Muscle layer of colon (tissue), 2 donors: ENCODE results near the gene FAM83D.
A peak's percentile ranks its signal among the peaks of the same experiment; 100 is the strongest.
"Not testable (repeated sequence)": the region's sequence is repeated elsewhere in the genome, so short reads cannot be mapped to it uniquely, and the experiment has no call there.

Experiments
- H3K27ac ChIP-seq: one replicate; pipeline ENCODE4 v1.7.0; 2013; ENCODE audit warnings: low read depth, mild to moderate bottlenecking, low read length, moderate library complexity
- H3K27me3 ChIP-seq, 2 donors: one replicate each; pipeline ENCODE4 v1.7.0; 2013; ENCODE audit warnings: low read length in 2 of 2, mild to moderate bottlenecking in 2 of 2; ENCODE audit not compliant: insufficient read depth in 2 of 2, control insufficient read depth in 1 of 2
- H3K36me3 ChIP-seq: one replicate; pipeline ENCODE4 v1.7.0; 2013; ENCODE audit warnings: mild to moderate bottlenecking, low read length; ENCODE audit not compliant: insufficient read depth
- H3K4me1 ChIP-seq: one replicate; pipeline ENCODE4 v1.7.0; 2013; ENCODE audit warnings: mild to moderate bottlenecking, low read length; ENCODE audit not compliant: insufficient read depth
- H3K4me3 ChIP-seq, 2 donors: one replicate each; pipeline ENCODE4 v1.7.0; 2013; ENCODE audit warnings: low read length in 2 of 2, low read depth in 1 of 2, mild to moderate bottlenecking in 1 of 2, moderate library complexity in 1 of 2
- H3K9ac ChIP-seq: one replicate; pipeline ENCODE4 v1.7.0; 2013; ENCODE audit warnings: low read length
- H3K9me3 ChIP-seq: one replicate; pipeline ENCODE4 v1.7.0; 2013; ENCODE audit warnings: mild to moderate bottlenecking, low read length
- donor health status: abdominal sarcoma.
- donor health status: Adenocarcinoma of cecum.

Gene FAM83D

GRCh38 chr20:38960187-38960687 is 34.0 kb downstream of the FAM83D start:
- peaks cover 16% of the 10 kb centered on the region for H3K4me1 ChIP-seq
- H3K36me3 ChIP-seq, H3K27ac ChIP-seq, H3K4me3 ChIP-seq, H3K27me3 ChIP-seq, H3K9me3 ChIP-seq, H3K9ac ChIP-seq: not testable (repeated sequence)

GRCh38 chr20:38961530-38962043 is 35.4 kb downstream of the FAM83D start:
- Histone ChIP-seq H3K4me3 (peak overlapping the region; percentile 94), H3K27me3 (no peaks in the 10 kb centered on the region), H3K36me3 (no peaks in the 10 kb centered on the region), H3K4me1 (peaks cover 16% of the 10 kb centered on the region), H3K27ac (peak overlapping the region; percentile 45), H3K9me3 (no peaks in the 10 kb centered on the region), H3K9ac (peak overlapping the region; percentile 35)

GRCh38 chr20:38962044-38962927 is 36.1 kb downstream of the FAM83D start, which contains the start of gene DHX35:
Gene DHX35 (plus strand): TSS chr20:38962344. CDS start chr20:38962368, 24 bp downstream.
- H3K36me3 ChIP-seq: no peaks in the 10 kb centered on the region
- H3K9ac ChIP-seq: peak within 1 kb of the TSS; percentile 94
- H3K9me3 ChIP-seq: no peaks in the 10 kb centered on the region
- H3K4me1 ChIP-seq: peaks cover 16% of the 10 kb centered on the region
- H3K27me3 ChIP-seq: no peaks in the 10 kb centered on the region
- peak within 1 kb of the TSS; percentile 83 for H3K27ac ChIP-seq
- peak within 1 kb of the TSS; percentile 94 for H3K4me3 ChIP-seq

- no peaks in the 10 kb centered on the region for H3K9me3 ChIP-seq
- peaks cover 20% of the 10 kb centered on the region for H3K4me1 ChIP-seq
- peak overlapping the region; percentile 83 for H3K27ac ChIP-seq
- H3K27me3 ChIP-seq: no peaks in the 10 kb centered on the region
- no peaks in the 10 kb centered on the region for H3K36me3 ChIP-seq
- H3K9ac ChIP-seq: peak overlapping the region; percentile 94
- peak overlapping the region; percentile 94 for H3K4me3 ChIP-seq
Measured at GRCh38 chr20:38962928-38963401, 36.7 kb downstream of the FAM83D start.

GRCh38 chr20:38963745-38964144 is 37.5 kb downstream of the FAM83D start:
- H3K9ac ChIP-seq: no peak overlapping the region
- H3K9me3 ChIP-seq: no peaks in the 10 kb centered on the region
- H3K4me1 ChIP-seq: peaks cover 25% of the 10 kb centered on the region
- H3K36me3 ChIP-seq: no peaks in the 10 kb centered on the region
- no peak overlapping the region for H3K27ac ChIP-seq
- no peak overlapping the region for H3K4me3 ChIP-seq
- no peaks in the 10 kb centered on the region for H3K27me3 ChIP-seq

GRCh38 chr20:38965264-38965663 is 39.0 kb downstream of the FAM83D start:
- Histone ChIP-seq H3K27ac (no peak overlapping the region), H3K4me3 (no peak overlapping the region), H3K4me1 (peaks cover 41% of the 10 kb centered on the region), H3K27me3 (no peaks in the 10 kb centered on the region), H3K9me3 (no peaks in the 10 kb centered on the region), H3K9ac (no peak overlapping the region), H3K36me3 (peaks cover 7% of the 10 kb centered on the region)

GRCh38 chr20:38968090-38968489 is 41.9 kb downstream of the FAM83D start:
- Histone ChIP-seq H3K27me3 (no peaks in the 10 kb centered on the region), H3K4me1 (peaks cover 39% of the 10 kb centered on the region), H3K9me3 (no peaks in the 10 kb centered on the region), H3K4me3 (no peak overlapping the region), H3K36me3 (peaks cover 12% of the 10 kb centered on the region), H3K27ac (peak overlapping the region; percentile 66), H3K9ac (no peak overlapping the region)

- Histone ChIP-seq H3K4me1 (peaks cover 45% of the 10 kb centered on the region), H3K27ac (peak overlapping the region; percentile 66), H3K4me3 (no peak overlapping the region), H3K27me3 (no peaks in the 10 kb centered on the region), H3K36me3 (peaks cover 12% of the 10 kb centered on the region), H3K9ac (no peak overlapping the region), H3K9me3 (no peaks in the 10 kb centered on the region)
Measured at GRCh38 chr20:38969708-38970107, 43.5 kb downstream of the FAM83D start.

- Histone ChIP-seq H3K27me3 (no peaks in the 10 kb centered on the region), H3K4me1 (peaks cover 45% of the 10 kb centered on the region), H3K9me3 (no peaks in the 10 kb centered on the region), H3K4me3 (no peak overlapping the region), H3K9ac (no peak overlapping the region), H3K27ac (peak overlapping the region; percentile 65), H3K36me3 (peaks cover 12% of the 10 kb centered on the region)
Measured at GRCh38 chr20:38970302-38970701, 44.1 kb downstream of the FAM83D start.

GRCh38 chr20:38973107-38973506 is 46.9 kb downstream of the FAM83D start:
- peaks cover 12% of the 10 kb centered on the region for H3K36me3 ChIP-seq
- no peaks in the 10 kb centered on the region for H3K9me3 ChIP-seq
- H3K27me3 ChIP-seq: no peaks in the 10 kb centered on the region
- H3K4me3 ChIP-seq: no peak overlapping the region
- no peak overlapping the region for H3K9ac ChIP-seq
- peaks cover 45% of the 10 kb centered on the region for H3K4me1 ChIP-seq
- H3K27ac ChIP-seq: peak overlapping the region; percentile 68

- Histone ChIP-seq H3K27ac (peak overlapping the region; percentile 68), H3K36me3 (peaks cover 12% of the 10 kb centered on the region), H3K4me1 (peaks cover 46% of the 10 kb centered on the region), H3K9ac (no peak overlapping the region), H3K9me3 (no peaks in the 10 kb centered on the region), H3K27me3 (no peaks in the 10 kb centered on the region), H3K4me3 (no peak overlapping the region)
Measured at GRCh38 chr20:38973645-38974044, 47.4 kb downstream of the FAM83D start.
